Stimulated activated CD4-positive, alpha-beta T cell treated with anti-CD3 and anti-CD28 coated beads, Interleukin-12 subunit alpha, Interleukin-12 subunit beta, amount 100 ng/mL, for 4 hours (primary cell): ENCODE data around the gene CD6.
"Not testable (repeated sequence)": the region's sequence is repeated elsewhere in the genome, so short reads cannot be mapped to it uniquely, and the experiment has no call there.

Experiments
- DNase-seq: peaks from one replicate; pipeline ENCODE4 v3.0.0-alpha.2; 2020

The CD6 gene

DNA sequence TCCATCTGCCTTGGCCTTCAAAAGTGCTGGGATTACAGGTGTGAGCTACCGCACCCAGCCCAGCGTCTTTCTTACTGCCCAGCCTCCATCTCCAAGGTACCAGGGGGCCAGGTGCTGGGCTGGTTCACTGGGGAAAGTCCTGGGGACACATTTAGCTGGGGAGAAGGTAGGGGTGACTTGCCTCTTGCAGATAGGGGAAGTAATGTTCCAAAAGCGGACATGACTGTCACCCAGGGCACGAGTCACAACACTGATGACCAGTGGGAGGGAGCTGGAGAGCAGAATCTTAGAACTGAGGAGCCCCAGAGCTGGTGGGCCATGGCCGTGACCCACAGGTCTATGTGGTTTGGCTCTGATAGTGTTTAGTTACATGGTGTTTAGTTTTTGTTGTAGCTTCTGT, 17.1 kb upstream of the CD6 start:
- DNase-seq: no peak

DNA sequence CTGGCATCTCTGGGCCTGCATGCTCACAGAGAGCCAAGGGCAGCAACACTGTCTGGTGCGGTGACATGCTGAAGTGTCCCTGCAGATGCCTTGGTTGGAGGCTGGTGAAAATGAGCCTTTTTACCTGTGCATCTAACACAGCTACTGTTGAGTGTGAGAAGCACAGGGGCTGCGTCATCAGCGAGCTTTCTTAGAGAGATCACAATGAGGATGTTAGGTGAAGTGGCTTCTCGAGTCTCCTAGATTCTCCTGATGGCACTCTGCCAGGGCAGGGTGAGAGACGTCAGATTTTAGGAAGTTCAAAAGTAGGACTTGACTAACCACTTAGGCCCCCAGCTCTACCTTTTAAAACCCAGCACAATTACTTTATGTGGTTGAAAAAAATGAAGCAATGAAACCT, 15.9 kb upstream of the CD6 start:
- DNase-seq: no peak

DNA sequence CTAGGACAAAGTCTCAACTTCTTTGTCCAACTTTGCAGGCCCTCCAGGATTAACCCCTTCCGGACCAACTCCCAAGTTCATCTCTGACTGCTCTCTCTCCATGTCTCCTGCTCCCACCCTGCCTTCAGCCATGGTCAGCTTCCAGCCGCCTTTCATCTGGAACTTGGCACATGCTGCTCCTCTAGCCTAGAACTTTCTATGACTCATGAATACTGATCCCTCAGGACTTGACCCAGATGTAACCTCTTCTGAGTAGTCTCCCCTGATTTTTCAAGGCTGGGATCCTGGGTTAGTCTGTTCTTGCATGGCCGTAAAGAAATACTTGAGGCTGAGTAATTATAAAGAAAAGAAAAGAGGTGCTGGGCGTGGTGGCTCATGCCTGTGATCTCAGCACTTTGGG, 14.3 kb upstream of the CD6 start:
- no peak for DNase-seq

DNA sequence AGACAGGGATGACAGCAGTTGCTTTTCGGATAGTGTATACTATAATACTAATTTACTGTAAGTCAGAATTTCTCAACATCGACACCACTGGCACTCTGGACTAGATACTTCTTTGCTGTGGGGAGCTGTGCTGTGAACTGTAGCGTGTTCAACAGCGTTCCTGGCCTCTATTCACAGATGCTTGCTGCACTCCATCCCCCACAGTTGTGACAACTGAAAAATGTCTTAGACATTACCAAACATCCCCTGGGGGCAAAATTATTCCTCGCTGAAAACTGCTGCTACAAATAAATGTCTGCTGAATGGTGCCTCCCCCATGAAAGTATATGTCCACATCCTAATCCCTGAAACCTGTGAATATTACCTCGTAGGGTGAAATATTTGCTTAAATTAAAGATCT, 12.0 kb upstream of the CD6 start:
- DNase-seq: no peak

DNA sequence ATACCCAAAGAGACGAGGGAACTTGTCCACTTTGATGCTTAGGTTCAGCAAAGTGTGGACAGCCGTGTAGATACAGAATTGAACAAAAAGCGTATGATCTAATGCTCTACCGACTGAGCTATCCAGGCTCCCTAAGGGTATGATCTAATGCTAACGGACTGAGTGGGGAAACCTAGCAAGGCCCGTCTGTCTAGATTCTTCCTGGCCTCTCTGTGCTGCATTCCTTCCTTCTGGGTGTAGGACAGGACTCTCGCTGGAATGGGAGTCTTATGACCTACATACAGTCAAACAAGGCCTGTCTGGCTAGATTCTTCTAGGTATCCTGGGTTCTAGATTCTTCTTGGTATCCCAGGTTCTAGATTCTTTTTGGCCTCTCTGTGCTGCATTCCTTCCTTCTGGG, 11.1 kb upstream of the CD6 start:
- no peak for DNase-seq

DNA sequence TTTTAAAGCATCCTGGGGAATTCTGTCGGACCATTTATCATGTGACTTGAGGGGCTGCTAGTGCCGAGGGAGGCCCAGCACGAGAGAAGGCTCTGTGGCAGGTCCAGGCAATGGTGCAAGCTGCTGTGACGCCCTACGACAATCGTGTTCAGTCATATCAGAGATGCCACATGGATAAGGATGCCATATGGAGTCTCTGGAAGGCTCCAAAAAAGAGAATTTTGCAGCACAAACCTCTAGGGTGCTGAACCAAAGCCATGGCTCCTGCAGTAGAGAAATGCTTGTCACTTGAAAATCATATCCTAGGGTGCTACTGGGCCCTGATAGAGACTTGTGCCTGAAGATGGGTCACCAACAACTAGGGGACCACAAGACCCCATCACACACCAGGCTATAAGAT, 6.7 kb upstream of the CD6 start:
- no peak for DNase-seq

DNA sequence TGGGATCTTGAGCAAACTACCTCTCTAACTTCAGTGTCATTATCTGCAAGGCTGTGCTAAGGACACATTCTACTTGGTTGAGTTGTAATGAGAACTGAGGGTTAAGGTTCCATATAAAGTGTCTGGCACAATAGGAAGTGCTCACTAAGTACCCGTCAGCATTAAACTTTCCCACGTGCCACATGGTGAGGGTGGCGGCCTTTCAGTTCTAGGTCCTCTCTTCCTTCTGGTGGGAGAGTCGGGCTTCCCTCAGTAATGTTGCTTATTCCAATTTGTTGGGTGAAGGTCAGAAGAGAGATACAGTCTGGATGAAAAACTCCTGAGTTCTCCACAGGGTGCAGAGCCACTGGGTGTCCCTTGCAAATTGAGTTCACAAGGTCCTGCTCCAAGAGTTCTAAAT, 4.6 kb upstream of the CD6 start:
- no peak for DNase-seq

DNA sequence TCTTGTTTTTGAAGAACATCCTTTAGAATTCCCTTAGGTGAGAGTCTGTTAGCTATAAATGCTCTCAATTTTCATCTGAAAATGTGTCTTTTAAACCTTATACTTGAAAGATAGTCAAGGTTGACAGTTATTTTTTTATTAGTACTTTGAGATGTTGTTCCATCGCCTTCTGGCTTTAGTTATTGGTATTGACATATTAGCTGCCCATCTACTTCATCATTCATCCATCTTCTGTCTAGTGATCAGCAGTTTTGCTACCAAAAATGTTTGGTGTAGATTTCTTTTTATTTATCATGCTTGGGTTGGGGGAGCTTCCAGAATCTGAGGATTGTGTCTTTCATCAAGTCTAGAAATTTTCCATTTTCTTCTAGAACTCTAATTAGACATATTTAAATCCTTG, 3.3 kb upstream of the CD6 start:
- DNase-seq: no peak

DNA sequence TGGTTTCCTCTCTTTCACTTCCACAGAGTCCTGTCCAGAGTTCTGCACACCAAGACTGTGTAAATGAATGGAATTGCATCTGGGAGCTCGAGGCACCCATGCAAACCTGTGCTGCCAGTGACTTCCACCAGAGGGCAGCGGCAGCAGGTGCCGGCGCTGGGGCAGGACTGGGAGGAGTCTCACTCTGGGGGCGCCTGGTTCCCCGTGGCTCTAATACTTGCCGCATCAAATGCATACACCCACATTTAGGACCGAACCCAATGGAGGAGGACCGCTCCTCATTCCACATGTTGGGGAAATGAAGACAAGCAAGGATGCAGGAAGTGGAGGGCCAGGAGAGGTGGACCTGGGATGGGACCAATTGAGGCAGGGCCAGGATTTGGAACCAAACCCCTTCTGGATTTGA, 1.1 kb upstream of the CD6 start:
- DNase-seq: peak; percentile 82

DNA sequence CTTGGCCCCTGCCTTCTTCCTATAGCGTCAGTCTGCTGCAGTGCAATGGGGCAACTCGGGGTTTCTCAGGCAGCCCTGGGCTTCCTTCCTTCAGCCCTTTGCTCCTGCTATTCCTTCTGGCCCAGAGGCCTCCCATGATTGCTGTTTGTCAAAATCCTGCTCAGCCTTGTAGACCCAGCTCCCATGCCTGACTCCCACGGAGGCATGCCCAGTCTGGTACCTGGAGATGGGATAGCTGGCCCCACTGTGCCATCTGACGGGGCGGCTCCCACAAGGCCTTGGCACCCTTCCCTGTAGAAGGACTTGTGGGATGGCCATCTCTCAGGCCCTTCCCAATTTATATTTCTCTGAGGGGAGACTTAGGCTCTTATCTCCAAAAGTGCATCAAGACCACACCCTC, 590 bp upstream of the CD6 start:
- DNase-seq: no peak

DNA sequence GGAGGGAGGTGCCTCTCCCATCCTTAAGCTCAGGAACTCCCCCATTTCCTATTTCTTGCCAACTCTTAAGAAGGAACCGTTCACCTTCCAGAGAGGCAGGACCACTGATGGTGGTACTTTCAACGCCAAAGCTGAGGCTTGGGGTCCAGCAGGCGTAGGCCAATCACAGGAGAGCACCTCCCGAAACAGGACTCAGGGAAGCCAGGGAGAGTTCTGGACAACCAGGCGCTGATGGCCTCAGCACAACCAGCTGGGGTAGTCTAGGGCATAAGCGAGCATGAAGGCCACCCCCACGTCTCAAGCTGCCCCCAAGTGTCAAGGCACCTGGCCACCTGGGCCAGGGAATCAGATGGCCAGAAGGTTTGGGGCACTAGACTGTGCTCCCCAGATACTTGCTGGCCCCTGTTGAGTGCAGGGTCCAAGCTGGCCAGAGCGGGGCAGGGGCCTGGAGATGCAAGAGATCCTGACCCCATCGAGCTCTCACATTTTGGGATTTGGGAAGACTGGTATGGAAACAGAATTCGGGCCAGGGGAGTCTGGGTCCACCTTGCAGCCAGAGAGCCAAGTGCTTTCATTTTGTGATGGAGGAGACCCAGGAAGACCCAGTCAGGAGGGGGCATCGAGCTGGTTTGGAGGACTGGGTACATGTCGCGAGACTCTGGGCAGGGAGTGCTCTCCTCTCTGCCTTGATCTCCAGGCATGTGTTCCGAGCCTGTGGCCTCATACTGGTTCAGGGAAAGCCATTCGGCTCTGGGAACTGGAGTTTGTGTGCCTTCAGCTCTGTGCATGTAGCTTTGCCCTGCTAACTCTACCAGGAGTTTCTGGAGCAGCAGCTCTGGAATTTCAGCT, 926 bp downstream of the CD6 start:
- no peak for DNase-seq

DNA sequence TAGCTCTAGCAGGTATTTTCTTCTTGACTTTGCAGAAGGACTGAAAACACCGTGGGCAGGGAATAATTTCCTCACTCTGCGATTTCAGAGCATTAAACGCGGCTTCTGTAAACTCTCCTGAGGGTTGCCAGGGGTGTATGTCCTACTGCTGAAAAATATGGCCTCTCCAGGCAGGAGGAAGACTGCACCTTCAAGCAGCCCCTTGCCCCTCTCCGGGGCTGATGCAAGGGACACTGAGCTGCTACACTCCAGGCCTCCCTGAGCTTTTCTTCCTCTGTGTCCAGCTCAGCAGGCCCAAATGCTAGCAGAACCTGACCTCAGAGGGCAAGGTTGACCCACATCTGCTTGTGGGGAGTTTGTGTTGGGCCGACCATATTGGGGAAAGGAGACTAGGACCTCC, 2.2 kb downstream of the CD6 start:
- no peak for DNase-seq

DNA sequence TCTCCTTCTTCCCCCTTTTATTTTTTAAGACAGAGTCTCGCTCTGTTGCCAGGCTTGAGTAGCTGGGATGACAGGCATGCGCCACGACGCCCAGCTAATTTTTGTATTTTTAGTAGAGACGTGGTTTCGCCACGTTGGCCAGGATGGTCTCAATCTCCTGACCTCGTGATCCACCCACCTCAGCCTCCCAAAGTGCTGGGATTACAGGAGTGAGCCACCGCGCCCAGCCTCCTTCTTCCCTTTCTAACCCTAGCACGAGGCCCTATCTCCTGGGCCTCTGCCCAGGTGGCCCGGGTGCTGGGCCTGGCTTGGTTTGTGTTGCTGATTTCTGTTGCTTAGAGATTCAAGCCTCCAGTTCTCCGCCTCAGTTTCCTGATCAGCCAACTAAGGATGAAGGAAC, 2.8 kb downstream of the CD6 start:
- DNase-seq: not testable (repeated sequence)

DNA sequence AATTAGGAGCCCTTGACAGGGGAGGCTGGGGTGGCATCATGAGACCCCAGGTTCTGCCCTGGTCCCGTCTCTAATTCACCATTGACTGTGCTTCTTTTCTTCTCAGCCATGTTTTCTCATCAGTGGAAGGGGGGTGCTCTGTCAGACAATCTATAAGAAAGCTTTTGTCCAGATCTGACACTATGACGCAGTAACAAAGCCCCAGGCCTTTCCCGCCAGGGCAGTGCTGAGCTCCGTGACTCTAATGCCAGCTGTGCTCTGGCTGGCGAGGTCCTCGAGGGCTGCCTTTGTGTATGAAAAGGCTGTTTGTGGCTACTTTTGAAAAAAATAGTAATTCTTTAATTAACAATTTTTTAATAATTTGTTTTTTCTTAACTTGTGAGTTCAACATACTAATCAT, 3.2 kb downstream of the CD6 start:
- DNase-seq: no peak

DNA sequence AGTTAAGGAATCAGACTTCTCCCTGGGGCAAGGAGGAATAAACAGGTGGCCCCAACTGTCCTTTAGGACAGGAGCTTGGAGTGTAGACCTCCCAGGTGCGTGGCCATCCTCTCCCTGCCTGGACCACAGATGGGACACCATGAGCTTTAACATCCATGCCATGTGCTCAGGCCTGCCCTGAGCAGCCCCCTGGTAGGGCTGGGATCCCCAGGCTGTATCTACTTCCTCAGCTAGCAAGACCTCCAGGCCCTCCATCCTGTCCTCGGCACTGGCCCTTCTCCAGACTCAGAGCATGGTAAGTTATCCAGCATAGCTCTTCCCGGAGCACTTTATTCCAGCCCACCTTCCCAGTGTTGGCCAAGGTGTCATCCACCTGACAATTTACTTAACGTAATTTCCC, 5.7 kb downstream of the CD6 start:
- DNase-seq: no peak

DNA sequence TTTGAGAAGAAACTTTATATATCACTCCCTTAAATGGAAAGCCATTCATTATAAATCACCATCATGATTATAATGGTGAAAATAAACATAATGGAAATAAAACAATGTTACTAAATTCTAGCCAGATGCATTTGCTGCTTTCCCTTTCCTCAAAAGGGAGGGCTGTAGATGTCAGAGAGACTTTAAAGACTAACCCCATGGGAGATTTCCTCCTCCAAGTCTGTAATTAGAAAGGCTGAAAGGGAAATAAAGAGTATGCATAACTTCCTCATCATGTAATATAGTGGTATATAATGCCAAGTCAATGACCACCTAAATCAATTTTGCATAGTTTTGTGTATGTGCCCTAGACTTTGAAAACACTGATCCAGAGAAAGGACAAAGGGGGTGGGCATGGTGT, 6.4 kb downstream of the CD6 start:
- no peak for DNase-seq

DNA sequence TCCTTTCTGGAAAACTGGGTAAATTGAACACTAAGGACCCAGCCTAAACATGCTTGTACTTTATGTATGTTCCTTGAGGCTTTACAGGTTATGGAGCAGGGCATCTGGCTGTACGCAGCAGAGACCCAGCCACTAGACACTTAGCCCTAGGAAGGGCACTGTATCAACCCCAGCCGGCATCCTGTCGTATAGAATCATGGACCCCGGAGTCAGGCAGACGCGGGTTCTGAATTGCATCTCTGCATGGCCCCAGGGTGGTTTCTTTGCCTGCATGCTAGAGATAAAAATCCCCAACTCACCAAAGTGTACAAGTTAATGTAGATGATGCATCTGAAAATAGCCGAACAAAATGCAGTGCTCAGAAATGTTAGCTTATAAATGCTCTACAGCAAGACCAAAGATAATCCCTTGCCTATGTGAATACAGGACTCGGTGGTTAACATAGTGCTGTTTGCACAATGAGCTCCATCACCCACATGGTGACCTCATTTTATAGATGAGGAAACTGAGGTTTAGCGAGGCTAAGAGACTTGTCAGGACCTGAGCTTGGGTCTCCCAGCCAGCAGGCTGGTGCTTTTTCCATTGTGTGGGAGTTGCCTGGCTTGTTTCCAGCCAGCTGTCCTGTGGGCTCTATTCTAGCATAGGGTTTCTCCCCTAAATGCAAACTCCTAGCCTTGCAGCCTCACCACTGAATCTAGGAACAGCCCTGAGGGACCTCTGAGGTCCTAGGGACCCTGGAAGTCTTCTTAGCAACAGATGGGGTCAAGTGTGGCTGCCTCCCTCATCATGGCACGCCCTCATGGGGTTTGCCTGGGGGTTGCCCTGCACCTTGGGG, 7.3 kb downstream of the CD6 start:
- DNase-seq: peak; percentile 72

DNA sequence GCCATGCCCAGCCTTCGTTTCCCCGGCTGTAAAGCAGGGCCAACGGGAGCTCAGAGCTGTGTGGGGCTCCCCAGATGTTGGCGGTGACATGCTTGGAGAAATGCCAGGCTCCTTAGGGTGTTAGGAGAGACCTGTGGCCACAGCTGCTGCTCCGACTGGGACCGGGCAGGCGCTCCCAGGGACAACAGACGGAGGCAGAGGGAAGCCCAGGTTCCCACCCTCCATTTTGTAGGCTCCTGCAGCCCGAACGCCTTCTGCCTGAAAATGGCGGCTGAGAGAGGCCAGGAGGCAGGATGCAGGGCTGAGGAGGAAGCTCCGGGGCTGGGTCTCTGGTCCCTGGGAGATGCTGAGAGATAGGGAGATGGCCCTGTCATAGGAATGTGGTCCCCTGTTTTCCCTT, 10.0 kb downstream of the CD6 start:
- no peak for DNase-seq

DNA sequence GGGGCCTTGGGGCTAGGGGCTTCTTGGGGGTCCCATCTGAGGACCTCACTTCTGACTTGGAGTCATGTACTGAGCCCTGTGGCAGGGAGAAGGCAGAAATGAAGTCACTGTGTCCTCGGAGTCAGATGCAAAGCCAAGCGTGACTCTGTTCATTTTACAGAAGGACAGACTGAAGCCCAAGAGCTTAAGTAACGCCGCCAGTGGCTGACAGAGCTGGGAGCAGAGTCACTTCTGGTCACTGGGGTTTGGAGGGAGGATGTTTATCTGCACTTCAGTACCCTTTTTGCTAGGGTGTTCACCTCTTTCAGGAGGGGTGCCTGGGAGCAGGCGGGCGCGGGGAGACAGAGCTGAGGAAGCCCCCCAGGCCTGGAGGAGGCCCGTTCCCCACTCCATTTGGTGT, 10.7 kb downstream of the CD6 start:
- DNase-seq: no peak

DNA sequence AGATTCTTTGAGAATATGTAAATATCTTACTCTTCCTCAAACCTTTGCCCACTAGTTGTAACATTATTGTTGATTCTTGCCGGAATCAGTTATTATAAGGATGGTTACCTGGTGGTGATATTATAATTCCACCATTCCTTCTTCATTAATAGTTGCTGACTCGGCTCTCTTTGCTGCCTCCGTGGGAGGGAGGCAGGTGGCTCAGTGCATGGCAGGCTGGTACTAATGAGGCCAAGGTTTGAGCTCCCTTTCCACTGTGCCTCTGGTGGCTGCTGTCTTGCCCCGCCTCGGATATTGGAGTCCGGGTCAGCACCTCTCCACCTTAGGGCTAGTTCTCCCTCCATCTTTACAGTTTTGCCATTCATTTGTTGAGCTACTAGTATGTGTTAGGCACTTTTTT, 12.7 kb downstream of the CD6 start:
- DNase-seq: no peak

DNA sequence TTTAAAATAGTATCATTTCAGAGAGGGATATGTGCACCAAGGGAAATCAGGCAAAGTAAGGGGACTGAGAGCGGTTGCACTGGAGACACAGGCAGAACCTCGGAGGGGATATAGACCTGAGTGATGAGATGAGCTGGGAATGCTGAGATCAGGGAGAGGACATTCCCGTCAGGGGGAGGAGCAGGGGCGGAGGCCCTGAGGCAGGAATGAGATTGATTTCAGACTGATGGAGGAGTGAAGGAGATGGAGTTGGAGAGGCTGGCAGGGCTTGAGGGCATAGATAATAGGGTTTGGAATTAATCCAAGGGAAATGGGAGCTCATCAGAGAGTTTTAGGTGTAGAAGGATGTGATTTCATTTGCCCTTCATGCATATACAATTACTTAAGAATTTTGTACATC, 13.2 kb downstream of the CD6 start:
- no peak for DNase-seq

DNA sequence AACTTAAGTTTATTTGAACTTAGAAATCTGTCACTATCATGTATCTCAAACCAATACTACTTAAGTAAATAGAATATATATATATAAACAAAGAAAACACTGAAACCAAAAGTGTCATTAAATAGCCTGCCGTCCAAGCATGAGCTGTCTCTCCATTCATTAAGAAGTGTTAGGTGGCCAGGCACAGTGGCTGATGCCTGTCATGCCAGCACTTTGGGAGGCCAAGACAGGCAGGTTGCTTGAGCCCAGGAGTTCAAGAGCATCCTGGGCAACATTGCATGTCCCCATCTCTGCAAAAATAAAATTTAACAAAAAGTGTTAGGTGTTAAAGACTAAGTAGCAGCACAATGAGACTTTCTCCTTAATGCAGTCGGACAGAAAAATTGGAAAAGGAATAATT, 14.0 kb downstream of the CD6 start:
- no peak for DNase-seq

DNA sequence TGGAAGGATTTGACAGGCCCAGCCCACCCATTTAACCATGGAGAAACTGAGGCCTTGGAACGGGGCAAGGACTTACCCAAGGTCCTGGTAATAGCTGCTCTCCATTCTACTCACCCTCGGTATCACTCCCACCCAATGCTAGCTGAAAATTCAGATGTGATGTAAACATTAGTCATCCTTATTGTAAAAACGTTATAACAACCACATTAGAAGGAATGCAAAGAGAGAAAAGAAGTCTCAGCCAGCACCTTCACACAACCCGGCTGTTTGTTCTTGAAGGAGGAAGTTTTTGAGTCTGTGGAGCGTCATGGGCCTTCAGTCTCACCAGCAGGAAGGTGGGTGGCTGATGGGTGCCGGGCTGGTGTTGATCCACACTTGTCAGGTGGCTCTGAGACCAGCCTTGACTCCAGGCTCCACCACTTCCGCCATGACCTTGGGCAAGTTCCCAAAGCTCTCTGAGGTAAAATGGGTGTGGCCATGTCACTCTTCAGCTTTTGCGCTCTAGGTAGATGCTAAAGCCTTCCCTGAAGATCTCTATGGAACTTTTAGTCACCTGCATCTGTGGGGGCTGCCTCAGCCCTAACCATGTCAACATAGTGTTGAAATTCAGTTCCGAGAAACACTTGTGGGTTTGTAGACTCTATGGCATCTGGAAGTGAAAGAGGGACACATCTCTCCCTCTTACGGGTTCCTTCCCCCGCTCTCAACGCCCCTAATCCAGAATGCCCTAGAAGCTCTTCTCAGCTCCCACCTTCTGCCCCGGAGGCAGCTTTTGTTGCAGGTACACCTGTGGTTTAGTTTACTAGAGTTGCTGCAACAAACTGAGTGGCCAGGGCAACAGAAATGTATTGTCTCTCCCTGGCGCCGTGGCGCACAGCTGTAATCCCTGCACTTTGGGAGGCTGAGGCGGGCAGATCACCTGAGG, 14.8 kb downstream of the CD6 start:
- DNase-seq: peak; percentile 77
